ENCODE measurements around the gene BBS12. TPM values are rescaled to one million over a fixed set of nuclear protein-coding genes. Genes with fewer than 3 reads are reported as not detected.

BBS12 gene
- total and polyA plus RNA-seq, 4 donors: 0.53 to 2.1 (median 0.80) TPM

DNA sequence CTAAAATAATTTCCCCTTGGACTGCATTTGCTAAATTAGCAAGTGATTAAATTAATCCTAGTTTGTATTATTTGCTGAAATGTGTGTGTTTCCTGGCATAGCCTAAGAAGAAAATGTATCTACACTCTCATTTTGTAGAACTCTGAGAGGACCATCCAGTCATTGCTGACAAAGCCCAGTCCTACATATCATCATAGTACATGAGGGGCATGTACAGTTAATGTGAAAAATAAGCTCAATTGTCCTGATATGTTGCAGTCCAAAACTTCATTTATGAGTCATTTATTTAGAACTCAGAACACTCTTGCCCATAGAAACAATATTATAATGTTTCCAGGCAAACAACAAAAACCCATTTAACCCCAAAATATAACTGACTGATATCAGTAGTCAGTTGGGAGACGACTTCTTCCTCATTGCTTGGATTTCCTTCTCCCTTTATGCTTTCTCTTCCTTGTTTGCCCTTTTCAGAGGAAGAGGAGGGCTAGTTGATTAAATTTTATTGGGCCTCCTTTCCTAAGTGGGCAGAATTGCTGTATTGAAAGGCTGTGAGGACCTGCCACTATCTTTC is 26.9 kb upstream of the BBS12 start:
- DNase-seq (ENCODE audit: low spot score): no peak
- WGBS: 69% methylated on average over 1 of the region's 1 CpG
- Histone ChIP-seq H3K27ac (ENCODE audit: low read depth in 1 of 2, low read length in 2 of 2) (no peak overlapping the region), H3K4me1 (ENCODE audit: control insufficient read depth in 4 of 4, insufficient read depth in 4 of 4, low read length in 3 of 4) (no peaks in the 10 kb centered on the region), H3K9me3 (ENCODE audit: control insufficient read depth in 4 of 4, low read length in 3 of 4) (no peaks in the 10 kb centered on the region), H3K27me3 (ENCODE audit: control insufficient read depth in 4 of 4, insufficient read depth in 4 of 4, low read length in 3 of 4) (no peaks in the 10 kb centered on the region), H3K4me3 (ENCODE audit: low read depth in 1 of 3, low read length in 3 of 3) (no peak overlapping the region), H3K36me3 (ENCODE audit: control insufficient read depth in 4 of 4, insufficient read depth in 3 of 4, low read depth in 1 of 4, low read length in 3 of 4) (no peaks in the 10 kb centered on the region), H3K9ac (ENCODE audit: low read depth in 1 of 2, low read length in 2 of 2) (no peak overlapping the region)
- TF ChIP-seq YY1 (IDR thresholded peaks at IDR 0.05): no peak
- TF ChIP-seq FOXA2 (IDR thresholded peaks at IDR 0.05): no peak
- TF ChIP-seq, protein P1, sequence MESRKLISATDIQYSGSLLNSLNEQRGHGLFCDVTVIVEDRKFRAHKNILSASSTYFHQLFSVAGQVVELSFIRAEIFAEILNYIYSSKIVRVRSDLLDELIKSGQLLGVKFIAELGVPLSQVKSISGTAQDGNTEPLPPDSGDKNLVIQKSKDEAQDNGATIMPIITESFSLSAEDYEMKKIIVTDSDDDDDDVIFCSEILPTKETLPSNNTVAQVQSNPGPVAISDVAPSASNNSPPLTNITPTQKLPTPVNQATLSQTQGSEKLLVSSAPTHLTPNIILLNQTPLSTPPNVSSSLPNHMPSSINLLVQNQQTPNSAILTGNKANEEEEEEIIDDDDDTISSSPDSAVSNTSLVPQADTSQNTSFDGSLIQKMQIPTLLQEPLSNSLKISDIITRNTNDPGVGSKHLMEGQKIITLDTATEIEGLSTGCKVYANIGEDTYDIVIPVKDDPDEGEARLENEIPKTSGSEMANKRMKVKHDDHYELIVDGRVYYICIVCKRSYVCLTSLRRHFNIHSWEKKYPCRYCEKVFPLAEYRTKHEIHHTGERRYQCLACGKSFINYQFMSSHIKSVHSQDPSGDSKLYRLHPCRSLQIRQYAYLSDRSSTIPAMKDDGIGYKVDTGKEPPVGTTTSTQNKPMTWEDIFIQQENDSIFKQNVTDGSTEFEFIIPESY (IDR thresholded peaks at IDR 0.05): no peak
- TF ChIP-seq SP1 (IDR thresholded peaks at IDR 0.05): no peak
- TF ChIP-seq, protein P2, sequence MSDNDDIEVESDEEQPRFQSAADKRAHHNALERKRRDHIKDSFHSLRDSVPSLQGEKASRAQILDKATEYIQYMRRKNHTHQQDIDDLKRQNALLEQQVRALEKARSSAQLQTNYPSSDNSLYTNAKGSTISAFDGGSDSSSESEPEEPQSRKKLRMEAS (IDR thresholded peaks at IDR 0.05): no peak
- no peak for TF ChIP-seq HNF4G (IDR thresholded peaks at IDR 0.05)

DNA sequence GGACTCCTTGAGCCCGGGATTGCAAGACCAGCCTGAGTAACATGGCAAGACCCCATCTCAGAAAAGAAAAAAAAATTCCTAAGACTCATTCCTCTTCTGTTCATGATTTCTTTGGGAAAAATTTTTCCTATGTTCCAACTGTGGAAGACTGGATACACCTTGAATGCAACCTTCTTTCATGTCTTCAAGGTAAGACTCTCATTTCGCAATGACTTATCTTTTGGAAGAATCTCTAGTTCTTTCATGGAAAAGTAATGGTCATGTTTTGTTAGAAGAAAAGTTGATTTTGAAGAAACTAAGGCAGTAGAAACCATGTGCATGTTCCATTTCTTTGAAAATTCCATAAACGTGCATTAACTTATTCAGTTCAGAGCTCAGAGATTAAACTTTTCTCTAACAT is 26.0 kb upstream of the BBS12 start:
- no peak overlapping the region for H3K9ac ChIP-seq (ENCODE audit: low read depth in 1 of 2, low read length in 2 of 2)
- no peaks in the 10 kb centered on the region for H3K36me3 ChIP-seq (ENCODE audit: control insufficient read depth in 4 of 4, insufficient read depth in 3 of 4, low read depth in 1 of 4, low read length in 3 of 4)
- H3K27ac ChIP-seq (ENCODE audit: low read depth in 1 of 2, low read length in 2 of 2): no peak overlapping the region

More for the DNA sequence above, 26.0 kb upstream of the BBS12 start:
- no peak for DNase-seq (ENCODE audit: low spot score)
- Histone ChIP-seq H3K27me3 (ENCODE audit: control insufficient read depth in 4 of 4, insufficient read depth in 4 of 4, low read length in 3 of 4) (no peaks in the 10 kb centered on the region), H3K4me3 (ENCODE audit: low read depth in 1 of 3, low read length in 3 of 3) (no peak overlapping the region), H3K4me1 (ENCODE audit: control insufficient read depth in 4 of 4, insufficient read depth in 4 of 4, low read length in 3 of 4) (no peaks in the 10 kb centered on the region), H3K9me3 (ENCODE audit: control insufficient read depth in 4 of 4, low read length in 3 of 4) (no peaks in the 10 kb centered on the region)
- TF ChIP-seq TAF1 (conservative IDR thresholded peaks at IDR 0.05) (no peak), GABPA (IDR thresholded peaks at IDR 0.05 in 1 of 2, conservative IDR thresholded peaks at IDR 0.05 in 1 of 2) (no peak), EGR1 (IDR thresholded peaks at IDR 0.05; ENCODE audit: low read depth in 2 of 2) (no peak), SP1 (IDR thresholded peaks at IDR 0.05) (no peak), RXRA (IDR thresholded peaks at IDR 0.05) (no peak), FOXA2 (IDR thresholded peaks at IDR 0.05) (no peak), YY1 (IDR thresholded peaks at IDR 0.05) (no peak), FOXA1 (IDR thresholded peaks at IDR 0.05) (no peak), HNF4A (conservative IDR thresholded peaks at IDR 0.05) (no peak), JUND (IDR thresholded peaks at IDR 0.05) (no peak)
- TF ChIP-seq, protein P3, sequence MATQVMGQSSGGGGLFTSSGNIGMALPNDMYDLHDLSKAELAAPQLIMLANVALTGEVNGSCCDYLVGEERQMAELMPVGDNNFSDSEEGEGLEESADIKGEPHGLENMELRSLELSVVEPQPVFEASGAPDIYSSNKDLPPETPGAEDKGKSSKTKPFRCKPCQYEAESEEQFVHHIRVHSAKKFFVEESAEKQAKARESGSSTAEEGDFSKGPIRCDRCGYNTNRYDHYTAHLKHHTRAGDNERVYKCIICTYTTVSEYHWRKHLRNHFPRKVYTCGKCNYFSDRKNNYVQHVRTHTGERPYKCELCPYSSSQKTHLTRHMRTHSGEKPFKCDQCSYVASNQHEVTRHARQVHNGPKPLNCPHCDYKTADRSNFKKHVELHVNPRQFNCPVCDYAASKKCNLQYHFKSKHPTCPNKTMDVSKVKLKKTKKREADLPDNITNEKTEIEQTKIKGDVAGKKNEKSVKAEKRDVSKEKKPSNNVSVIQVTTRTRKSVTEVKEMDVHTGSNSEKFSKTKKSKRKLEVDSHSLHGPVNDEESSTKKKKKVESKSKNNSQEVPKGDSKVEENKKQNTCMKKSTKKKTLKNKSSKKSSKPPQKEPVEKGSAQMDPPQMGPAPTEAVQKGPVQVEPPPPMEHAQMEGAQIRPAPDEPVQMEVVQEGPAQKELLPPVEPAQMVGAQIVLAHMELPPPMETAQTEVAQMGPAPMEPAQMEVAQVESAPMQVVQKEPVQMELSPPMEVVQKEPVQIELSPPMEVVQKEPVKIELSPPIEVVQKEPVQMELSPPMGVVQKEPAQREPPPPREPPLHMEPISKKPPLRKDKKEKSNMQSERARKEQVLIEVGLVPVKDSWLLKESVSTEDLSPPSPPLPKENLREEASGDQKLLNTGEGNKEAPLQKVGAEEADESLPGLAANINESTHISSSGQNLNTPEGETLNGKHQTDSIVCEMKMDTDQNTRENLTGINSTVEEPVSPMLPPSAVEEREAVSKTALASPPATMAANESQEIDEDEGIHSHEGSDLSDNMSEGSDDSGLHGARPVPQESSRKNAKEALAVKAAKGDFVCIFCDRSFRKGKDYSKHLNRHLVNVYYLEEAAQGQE (IDR thresholded peaks at IDR 0.05): no peak
- TF ChIP-seq, protein P2 (IDR thresholded peaks at IDR 0.05): no peak
- TF ChIP-seq, protein P4, sequence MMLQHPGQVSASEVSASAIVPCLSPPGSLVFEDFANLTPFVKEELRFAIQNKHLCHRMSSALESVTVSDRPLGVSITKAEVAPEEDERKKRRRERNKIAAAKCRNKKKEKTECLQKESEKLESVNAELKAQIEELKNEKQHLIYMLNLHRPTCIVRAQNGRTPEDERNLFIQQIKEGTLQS (IDR thresholded peaks at IDR 0.05): no peak
- TF ChIP-seq, protein P5, sequence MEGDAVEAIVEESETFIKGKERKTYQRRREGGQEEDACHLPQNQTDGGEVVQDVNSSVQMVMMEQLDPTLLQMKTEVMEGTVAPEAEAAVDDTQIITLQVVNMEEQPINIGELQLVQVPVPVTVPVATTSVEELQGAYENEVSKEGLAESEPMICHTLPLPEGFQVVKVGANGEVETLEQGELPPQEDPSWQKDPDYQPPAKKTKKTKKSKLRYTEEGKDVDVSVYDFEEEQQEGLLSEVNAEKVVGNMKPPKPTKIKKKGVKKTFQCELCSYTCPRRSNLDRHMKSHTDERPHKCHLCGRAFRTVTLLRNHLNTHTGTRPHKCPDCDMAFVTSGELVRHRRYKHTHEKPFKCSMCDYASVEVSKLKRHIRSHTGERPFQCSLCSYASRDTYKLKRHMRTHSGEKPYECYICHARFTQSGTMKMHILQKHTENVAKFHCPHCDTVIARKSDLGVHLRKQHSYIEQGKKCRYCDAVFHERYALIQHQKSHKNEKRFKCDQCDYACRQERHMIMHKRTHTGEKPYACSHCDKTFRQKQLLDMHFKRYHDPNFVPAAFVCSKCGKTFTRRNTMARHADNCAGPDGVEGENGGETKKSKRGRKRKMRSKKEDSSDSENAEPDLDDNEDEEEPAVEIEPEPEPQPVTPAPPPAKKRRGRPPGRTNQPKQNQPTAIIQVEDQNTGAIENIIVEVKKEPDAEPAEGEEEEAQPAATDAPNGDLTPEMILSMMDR (IDR thresholded peaks at IDR 0.05; ENCODE audit: low read depth, low read length, missing input control): no peak
- TF ChIP-seq, protein P1 (IDR thresholded peaks at IDR 0.05): no peak
- 95% methylated on average over 3 of the region's 3 CpGs for WGBS
